Measurements from ENCODE around the gene RUFY1.

GRCh38 chr5:179568721-179569120 is 18.4 kb downstream of the RUFY1 start:
- TF ChIP-seq POLR2AphosphoS5 (IDR thresholded peaks at IDR 0.05) (no peak), POLR2A (IDR thresholded peaks at IDR 0.05) (no peak)

Data from transverse colon (tissue), 3 donors.